Right lobe of liver (tissue), 6 donors: ENCODE results near the gene SCAF8. TPM values are rescaled to one million over a fixed set of nuclear protein-coding genes. Genes with fewer than 3 reads are reported as not detected.

ENCODE experiments used
- ATAC-seq, 4 donors: fragments of 200-7000 bp; cut with Tn5 transposase; one replicate each; pipeline ENCODE4 v1.9.1; 2020; ENCODE audit warnings: mild to moderate bottlenecking in 4 of 4, moderate library complexity in 4 of 4
- DNase-seq, 3 donors: peaks; one replicate each; pipeline ENCODE4 v3.0.0-alpha.2; 2020
- H3K27ac ChIP-seq, 3 donors: fragments of 200-600 bp; one replicate each; pipeline ENCODE4 v1.8.0; 2022
- H3K27me3 ChIP-seq, 2 donors: fragments of 200-600 bp; one replicate each; pipeline ENCODE4 v1.8.0; 2022
- H3K36me3 ChIP-seq, 4 donors: fragments of 200-600 bp; sonication (generic) in 1 of 4; one replicate each; pipeline versions ENCODE4 v1.5.1 to v1.8.0; 2017 to 2022; ENCODE audit warnings: control low read depth in 1 of 4
- H3K4me1 ChIP-seq, 4 donors: fragments of 200-600 bp; sonication (generic) in 1 of 4; one replicate each; pipeline versions ENCODE4 v1.5.1 to v1.8.0; 2017 to 2022; ENCODE audit warnings: control low read depth in 1 of 4
- H3K4me3 ChIP-seq, 3 donors: fragments of 200-600 bp; one replicate each; pipeline ENCODE4 v1.8.0; 2022
- H3K9me3 ChIP-seq, 4 donors: fragments of 200-600 bp; sonication (generic) in 1 of 4; one replicate each; pipeline versions ENCODE4 v1.5.1 to v1.8.0; 2017 to 2022; ENCODE audit warnings: control low read depth in 1 of 4
- CTCF ChIP-seq, 4 donors: fragments of 200-600 bp in 3 of 4; fragments of 450-650 bp in 1 of 4; IDR thresholded peaks; one replicate each; pipeline versions ENCODE4 v1.5.1 to v1.8.0; 2016 to 2022; ENCODE audit warnings: antibody characterized with exemption in 4 of 4, mild to moderate bottlenecking in 2 of 4
- POLR2A ChIP-seq: fragments of 450-650 bp; IDR thresholded peaks from one replicate; pipeline ENCODE4 v1.6.1; 2017; ENCODE audit warnings: antibody characterized with exemption, mild to moderate bottlenecking
- WGBS: methylation state at CpG from one replicate; pipeline ENCODE4 v1.1.6; 2018; ENCODE audit warnings: low coverage, low lambda C conversion rate; ENCODE audit not compliant: insufficient coverage; ENCODE audit errors: missing lambda C conversion rate; 5-methylcytosine and 5-hydroxymethylcytosine counted together
- intact Hi-C, 2 donors: fragments of 100-400 bp; cut with DNase I; formaldehyde crosslinking; loops; one replicate each; pipeline versions ENCODE4 v1.11.2 to v1.14.1; 2022
- total RNA-seq, 6 experiments: library from RNA; depleted of rRNA in 2 of 6; stranded (reverse); fragments of >200 nt in 2 of 6; fragmentation: NEBNext Ultra II Directional in 3 of 6; extraction: Animal tissue kit (Norgen Biotek cat#: 25700) in 3 of 6; gene quantifications; one replicate each; pipeline versions ENCODE4 v1.1.0 to v1.2.4, GENCODE V29; 2016 to 2023
- donor health status: DM: no; HTN: yes; CAD: no.
- donor health status: DM: no; HTN: no; CAD: no.
- donor health status: DM: no; HTN: no; CAD: no.
- donor health status: DM: no; HTN: yes; CAD: no.
- donor health status: DM: no; HTN: yes; CAD: no.

Gene SCAF8
- total RNA-seq, 6 experiments from 2014 or later: 12.7 to 17.2 (median 14.3) TPM

- no peak for DNase-seq
- no peak overlapping the region for H3K4me3 ChIP-seq
- H3K4me1 ChIP-seq: no peaks in the 10 kb centered on the region
- H3K9me3 ChIP-seq: no peaks in the 10 kb centered on the region
- ATAC-seq: no peak
- 80% methylated on average over 6 of the region's 6 CpGs for WGBS
- no peaks in the 10 kb centered on the region for H3K27me3 ChIP-seq
- no peaks in the 10 kb centered on the region for H3K36me3 ChIP-seq
- TF ChIP-seq CTCF (IDR thresholded peaks at IDR 0.05) (no peak), POLR2A (no peak)
- no peak overlapping the region for H3K27ac ChIP-seq
- intact Hi-C loops: no loop called here
Measured at GRCh38 chr6:154758125-154758524, 24.9 kb downstream of the SCAF8 start.

GRCh38 chr6:154763650-154764049, 30.4 kb downstream of the SCAF8 start:
- H3K4me3 ChIP-seq: no peak overlapping the region
- H3K27ac ChIP-seq: no peak overlapping the region
- 45% methylated on average over 1 of the region's 1 CpG for WGBS
- H3K27me3 ChIP-seq: no peaks in the 10 kb centered on the region
- ATAC-seq: no peak
- intact Hi-C loops: no loop called here
- peaks cover 0 to 2% (median 0%) of the 10 kb centered on the region in 4 donors for H3K4me1 ChIP-seq
- no peaks in the 10 kb centered on the region for H3K9me3 ChIP-seq
- no peak for DNase-seq
- no peak for TF ChIP-seq POLR2A
- no peak for TF ChIP-seq CTCF (IDR thresholded peaks at IDR 0.05)
- H3K36me3 ChIP-seq: no peaks in the 10 kb centered on the region

GRCh38 chr6:154765273-154765672, 32.1 kb downstream of the SCAF8 start:
- no peaks in the 10 kb centered on the region for H3K9me3 ChIP-seq
- intact Hi-C loops: no loop called here
- WGBS: 9% methylated on average over 1 of the region's 1 CpG
- no peak for TF ChIP-seq CTCF (IDR thresholded peaks at IDR 0.05)
- no peak for TF ChIP-seq POLR2A
- no peak overlapping the region for H3K27ac ChIP-seq
- no peaks in the 10 kb centered on the region for H3K27me3 ChIP-seq
- DNase-seq (no peak), ATAC-seq (peak in 1 of 4 donors; percentile 32)
- H3K4me3 ChIP-seq: no peak overlapping the region
- no peaks in the 10 kb centered on the region for H3K36me3 ChIP-seq
- H3K4me1 ChIP-seq: peaks cover 0 to 2% (median 0%) of the 10 kb centered on the region in 4 donors

GRCh38 chr6:154766288-154766687, 33.1 kb downstream of the SCAF8 start:
- 77% methylated on average over 3 of the region's 3 CpGs for WGBS

More at GRCh38 chr6:154766288-154766687, 33.1 kb downstream of the SCAF8 start:
- no peak for DNase-seq
- Histone ChIP-seq H3K27ac (no peak overlapping the region), H3K4me3 (no peak overlapping the region), H3K9me3 (no peaks in the 10 kb centered on the region), H3K27me3 (no peaks in the 10 kb centered on the region), H3K36me3 (no peaks in the 10 kb centered on the region), H3K4me1 (peaks cover 0 to 2% (median 0%) of the 10 kb centered on the region in 4 donors)
- intact Hi-C loops: no loop called here
- no peak for ATAC-seq
- TF ChIP-seq POLR2A: no peak
- no peak for TF ChIP-seq CTCF (IDR thresholded peaks at IDR 0.05)
